Breast epithelium (tissue), 4 donors: ENCODE results near the gene IFI30. TPM values are rescaled to one million over a fixed set of nuclear protein-coding genes. Genes with fewer than 3 reads are reported as not detected.
"Not testable (repeated sequence)": the region's sequence is repeated elsewhere in the genome, so short reads cannot be mapped to it uniquely, and the experiment has no call there.

Source experiments
- DNase-seq, 2 donors: peaks; one replicate each; pipeline ENCODE4 v3.0.0-alpha.2; 2019; ENCODE audit warnings: low spot score in 2 of 2
- H3K27ac ChIP-seq, 2 donors: fragments of 200-600 bp; sonication (generic) in 1 of 2; one replicate each; pipeline ENCODE4 v1.5.1; 2016 to 2019; ENCODE audit warnings: mild to moderate bottlenecking in 1 of 2
- H3K27me3 ChIP-seq, 2 donors: fragments of 200-600 bp; sonication (generic) in 1 of 2; one replicate each; pipeline versions ENCODE4 v1.5.1 to v1.6.0; 2017 to 2019; ENCODE audit warnings: control low read depth in 1 of 2, mild to moderate bottlenecking in 1 of 2
- H3K36me3 ChIP-seq: fragments of 200-600 bp; one replicate; pipeline ENCODE4 v1.5.1; 2019
- H3K4me1 ChIP-seq, 2 donors: fragments of 200-600 bp; sonication (generic); one replicate each; pipeline ENCODE4 v1.5.1; 2016 to 2019; ENCODE audit warnings: control low read depth in 1 of 2
- H3K4me3 ChIP-seq, 3 donors: fragments of 200-600 bp; sonication (generic); 1 replicate in 2 of 3; 2 replicates in 1 of 3; pipeline ENCODE4 v1.5.1; 2016 to 2019; ENCODE audit warnings: mild to moderate bottlenecking in 3 of 3, moderate library complexity in 2 of 3
- H3K9me3 ChIP-seq, 2 donors: fragments of 200-600 bp; sonication (generic) in 1 of 2; one replicate each; pipeline ENCODE4 v1.5.1; 2016 to 2019; ENCODE audit warnings: control low read depth in 1 of 2
- POLR2A ChIP-seq: fragments of 450-650 bp; IDR thresholded peaks from one replicate; pipeline ENCODE4 v1.6.1; 2016; ENCODE audit warnings: antibody characterized with exemption, mild to moderate bottlenecking, moderate library complexity
- POLR2AphosphoS5 ChIP-seq, 3 donors: sonication (generic); formaldehyde crosslinking; IDR thresholded peaks; one replicate each; pipeline ENCODE4 v1.6.1; 2017; ENCODE audit warnings: antibody characterized with exemption in 3 of 3
- intact Hi-C: fragments of 100-400 bp; cut with DNase I; formaldehyde crosslinking; loops from one replicate; pipeline ENCODE4 v1.15.1; 2023; ENCODE audit warnings: low total_unique reads
- total RNA-seq, 3 donors: library from RNA; depleted of rRNA; stranded (reverse); fragments of >200 nt; gene quantifications; one replicate each; pipeline ENCODE4 v1.1.0, GENCODE V29; 2016
- TF ChIP-seq, protein P1 (sequence below), 3 donors: fragments of 450-650 bp; IDR thresholded peaks; one replicate each; pipeline ENCODE4 v1.5.1; 2016 to 2017; ENCODE audit warnings: antibody characterized with exemption in 3 of 3, mild to moderate bottlenecking in 3 of 3, moderate library complexity in 3 of 3

The IFI30 gene
- total RNA-seq, 3 donors from 2014 or later = 50.1 to 103 (median 91.6) TPM

- peak; percentile 74 to 87 for DNase-seq
These were observed 16.7 kb upstream of the IFI30 start for GRCh38 chr19:18156841-18157464.

GRCh38 chr19:18157465-18158063 is 16.0 kb upstream of the IFI30 start:
- Histone ChIP-seq H3K4me1 (peaks cover 20 to 30% of the 10 kb centered on the region in 2 donors), H3K4me3 (no peak overlapping the region), H3K27ac (peak overlapping the region; percentile 71 to 74), H3K27me3 (no peaks in the 10 kb centered on the region), H3K36me3 (no peaks in the 10 kb centered on the region), H3K9me3 (no peaks in the 10 kb centered on the region)
- TF ChIP-seq POLR2AphosphoS5 (IDR thresholded peaks at IDR 0.05) (no peak), POLR2A (no peak)
- TF ChIP-seq, protein P1, sequence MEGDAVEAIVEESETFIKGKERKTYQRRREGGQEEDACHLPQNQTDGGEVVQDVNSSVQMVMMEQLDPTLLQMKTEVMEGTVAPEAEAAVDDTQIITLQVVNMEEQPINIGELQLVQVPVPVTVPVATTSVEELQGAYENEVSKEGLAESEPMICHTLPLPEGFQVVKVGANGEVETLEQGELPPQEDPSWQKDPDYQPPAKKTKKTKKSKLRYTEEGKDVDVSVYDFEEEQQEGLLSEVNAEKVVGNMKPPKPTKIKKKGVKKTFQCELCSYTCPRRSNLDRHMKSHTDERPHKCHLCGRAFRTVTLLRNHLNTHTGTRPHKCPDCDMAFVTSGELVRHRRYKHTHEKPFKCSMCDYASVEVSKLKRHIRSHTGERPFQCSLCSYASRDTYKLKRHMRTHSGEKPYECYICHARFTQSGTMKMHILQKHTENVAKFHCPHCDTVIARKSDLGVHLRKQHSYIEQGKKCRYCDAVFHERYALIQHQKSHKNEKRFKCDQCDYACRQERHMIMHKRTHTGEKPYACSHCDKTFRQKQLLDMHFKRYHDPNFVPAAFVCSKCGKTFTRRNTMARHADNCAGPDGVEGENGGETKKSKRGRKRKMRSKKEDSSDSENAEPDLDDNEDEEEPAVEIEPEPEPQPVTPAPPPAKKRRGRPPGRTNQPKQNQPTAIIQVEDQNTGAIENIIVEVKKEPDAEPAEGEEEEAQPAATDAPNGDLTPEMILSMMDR (IDR thresholded peaks at IDR 0.05) = no peak
- intact Hi-C loops = no loop called here
- DNase-seq = peak in 1 of 2 donors; percentile 58

More at GRCh38 chr19:18156841-18157464, 16.7 kb upstream of the IFI30 start:
- no peak overlapping the region for H3K4me3 ChIP-seq
- intact Hi-C loops = no loop called here
- no peaks in the 10 kb centered on the region for H3K27me3 ChIP-seq
- TF ChIP-seq POLR2AphosphoS5 (IDR thresholded peaks at IDR 0.05) (peak in 1 of 3 donors; percentile 9), POLR2A (no peak)
- TF ChIP-seq, protein P1 (IDR thresholded peaks at IDR 0.05) = no peak
- H3K4me1 ChIP-seq = peaks cover 20 to 30% of the 10 kb centered on the region in 2 donors
- H3K9me3 ChIP-seq = no peaks in the 10 kb centered on the region
- H3K27ac ChIP-seq = peak overlapping the region; percentile 71 to 74
- no peaks in the 10 kb centered on the region for H3K36me3 ChIP-seq

- H3K36me3 ChIP-seq = no peaks in the 10 kb centered on the region
- H3K27ac ChIP-seq = no peak overlapping the region
- no peaks in the 10 kb centered on the region for H3K27me3 ChIP-seq
- intact Hi-C loops = no loop called here
- H3K9me3 ChIP-seq = no peaks in the 10 kb centered on the region
- TF ChIP-seq POLR2AphosphoS5 (IDR thresholded peaks at IDR 0.05) (no peak), POLR2A (no peak)
- TF ChIP-seq, protein P1 (IDR thresholded peaks at IDR 0.05) = no peak
- H3K4me3 ChIP-seq = no peak overlapping the region
- no peak for DNase-seq
- H3K4me1 ChIP-seq = peaks cover 20 to 30% of the 10 kb centered on the region in 2 donors
These were observed 15.1 kb upstream of the IFI30 start for GRCh38 chr19:18158467-18158866.

DNA sequence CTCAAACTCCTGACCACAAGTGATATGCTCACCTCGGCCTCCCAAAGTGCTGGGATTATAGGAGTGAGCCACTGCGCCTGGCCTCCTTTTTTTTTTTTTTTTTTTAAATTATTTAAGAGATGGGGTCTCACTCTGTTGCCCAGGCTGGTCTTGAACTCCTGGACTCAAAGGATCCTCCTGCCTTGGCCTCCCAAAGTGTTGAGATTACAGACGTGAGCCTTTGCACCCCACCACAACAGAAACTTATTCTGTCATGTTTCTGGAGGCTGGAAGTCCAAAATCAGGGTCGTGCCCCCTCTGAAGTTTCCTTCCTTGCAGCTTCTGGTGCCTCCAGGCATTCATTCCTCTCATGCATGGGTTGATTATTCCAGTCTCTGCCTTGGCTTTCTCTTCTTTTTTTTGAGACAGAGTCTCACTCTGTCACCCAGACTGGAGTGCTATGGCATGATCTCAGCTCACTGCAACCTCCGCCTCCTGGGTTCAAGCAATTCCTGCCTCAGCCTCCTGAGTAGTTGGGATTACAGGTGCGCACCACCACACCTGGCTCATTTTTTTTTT is 14.5 kb upstream of the IFI30 start:
- peaks cover 14 to 27% of the 10 kb centered on the region in 2 donors for H3K4me1 ChIP-seq
- H3K36me3 ChIP-seq, intact Hi-C loops, H3K27ac ChIP-seq, H3K4me3 ChIP-seq, DNase-seq, H3K9me3 ChIP-seq, H3K27me3 ChIP-seq: not testable (repeated sequence)

GRCh38 chr19:18159810-18160209 is 13.8 kb upstream of the IFI30 start:
- H3K4me1 ChIP-seq = peaks cover 14 to 23% of the 10 kb centered on the region in 2 donors
- TF ChIP-seq POLR2A = no peak
- no peak for TF ChIP-seq POLR2AphosphoS5 (IDR thresholded peaks at IDR 0.05)
- TF ChIP-seq, protein P1 (IDR thresholded peaks at IDR 0.05) = no peak
- H3K36me3 ChIP-seq = no peaks in the 10 kb centered on the region
- no peak overlapping the region for H3K4me3 ChIP-seq
- H3K27me3 ChIP-seq = no peaks in the 10 kb centered on the region
- peak overlapping the region in 1 of 2 donors; percentile 85 for H3K27ac ChIP-seq
- no peaks in the 10 kb centered on the region for H3K9me3 ChIP-seq
- DNase-seq = no peak
- intact Hi-C loops = loop anchor here (10.0 kb wide), 1 partner anchor 45 kb away; no protein-coding TSS in a partner anchor
